Hepatocyte (in vitro differentiated cells): ENCODE data around the gene EPHA1.

Experiments
- CTCF ChIP-seq: fragments of 200-600 bp; sonication (generic); IDR thresholded peaks from 2 replicates; pipeline ENCODE4 v1.5.1; 2016; ENCODE audit warnings: antibody characterized with exemption, mild to moderate bottlenecking; ENCODE audit not compliant: poor library complexity
- EZH2 ChIP-seq: fragments of 200-600 bp; sonication (generic); IDR thresholded peaks from 2 replicates; pipeline ENCODE4 v1.6.1; 2016; ENCODE audit warnings: antibody characterized with exemption, mild to moderate bottlenecking, borderline replicate concordance
- EZH2phosphoT487 ChIP-seq: fragments of 200-600 bp; sonication (generic); IDR thresholded peaks from one replicate; pipeline ENCODE4 v1.6.1; 2018; ENCODE audit warnings: antibody characterized with exemption, mild to moderate bottlenecking, low read depth, moderate library complexity; ENCODE audit not compliant: unreplicated experiment, severe bottlenecking

GRCh38 chr7:143376396-143376795 lies 32.3 kb downstream of the EPHA1 start:
- TF ChIP-seq CTCF: no peak
- TF ChIP-seq EZH2phosphoT487: no peak
- TF ChIP-seq EZH2: no peak
